Mucosa of stomach (tissue), 1 donor: ENCODE measurements around the gene AP1S1.

Experiments
- H3K27me3 ChIP-seq: one replicate; pipeline ENCODE4 v1.7.0; 2013; ENCODE audit warnings: mild to moderate bottlenecking, low read length; ENCODE audit not compliant: control insufficient read depth, insufficient read depth
- H3K36me3 ChIP-seq: one replicate; pipeline ENCODE4 v1.7.0; 2013; ENCODE audit warnings: low read length; ENCODE audit not compliant: control insufficient read depth, insufficient read depth
- H3K4me1 ChIP-seq: one replicate; pipeline ENCODE4 v1.7.0; 2013; ENCODE audit warnings: mild to moderate bottlenecking, low read length; ENCODE audit not compliant: control insufficient read depth, insufficient read depth
- H3K4me3 ChIP-seq: one replicate; pipeline ENCODE4 v1.7.0; 2013; ENCODE audit warnings: low read length
- H3K9ac ChIP-seq: one replicate; pipeline ENCODE4 v1.7.0; 2013; ENCODE audit warnings: mild to moderate bottlenecking, low read length, moderate library complexity
- H3K9me3 ChIP-seq: one replicate; pipeline ENCODE4 v1.7.0; 2013; ENCODE audit warnings: mild to moderate bottlenecking, low read length, moderate library complexity; ENCODE audit not compliant: control insufficient read depth
- donor health status: Pancreatic carcinoma.

The AP1S1 gene

GRCh38 chr7:101169838-101170551 lies 15.7 kb downstream of the AP1S1 start:
- Histone ChIP-seq H3K4me3 (no peak overlapping the region), H3K27me3 (peaks cover 95% of the 10 kb centered on the region), H3K9ac (no peak overlapping the region), H3K36me3 (no peaks in the 10 kb centered on the region), H3K9me3 (no peaks in the 10 kb centered on the region), H3K4me1 (peaks cover 42% of the 10 kb centered on the region)

GRCh38 chr7:101170617-101171441 lies 16.6 kb downstream of the AP1S1 start:
- H3K4me1 ChIP-seq: peaks cover 34% of the 10 kb centered on the region
- no peak overlapping the region for H3K9ac ChIP-seq

GRCh38 chr7:101171442-101171837 lies 17.2 kb downstream of the AP1S1 start:
- H3K4me1 ChIP-seq: peaks cover 31% of the 10 kb centered on the region
- H3K27me3 ChIP-seq: peaks cover 96% of the 10 kb centered on the region
- H3K36me3 ChIP-seq: no peaks in the 10 kb centered on the region
- H3K4me3 ChIP-seq: no peak overlapping the region
- H3K9ac ChIP-seq: no peak overlapping the region
- no peaks in the 10 kb centered on the region for H3K9me3 ChIP-seq

More at GRCh38 chr7:101170617-101171441, 16.6 kb downstream of the AP1S1 start:
- H3K4me3 ChIP-seq: no peak overlapping the region
- H3K9me3 ChIP-seq: no peaks in the 10 kb centered on the region
- peaks cover 97% of the 10 kb centered on the region for H3K27me3 ChIP-seq
- H3K36me3 ChIP-seq: no peaks in the 10 kb centered on the region

- Histone ChIP-seq H3K9me3 (no peaks in the 10 kb centered on the region), H3K4me1 (peaks cover 31% of the 10 kb centered on the region), H3K4me3 (no peak overlapping the region), H3K36me3 (no peaks in the 10 kb centered on the region), H3K27me3 (peaks cover 97% of the 10 kb centered on the region), H3K9ac (no peak overlapping the region)
Observed at GRCh38 chr7:101172005-101172853, 18.0 kb downstream of the AP1S1 start.

GRCh38 chr7:101172854-101173751 lies 18.8 kb downstream of the AP1S1 start:
- Histone ChIP-seq H3K4me1 (peaks cover 31% of the 10 kb centered on the region), H3K4me3 (no peak overlapping the region), H3K9me3 (no peaks in the 10 kb centered on the region), H3K9ac (no peak overlapping the region), H3K36me3 (no peaks in the 10 kb centered on the region), H3K27me3 (peaks cover 97% of the 10 kb centered on the region)

- H3K9ac ChIP-seq: no peak overlapping the region
- peaks cover 31% of the 10 kb centered on the region for H3K4me1 ChIP-seq
- no peaks in the 10 kb centered on the region for H3K36me3 ChIP-seq
- peaks cover 94% of the 10 kb centered on the region for H3K27me3 ChIP-seq
- no peak overlapping the region for H3K4me3 ChIP-seq
- no peaks in the 10 kb centered on the region for H3K9me3 ChIP-seq
Observed at GRCh38 chr7:101173752-101174244, 19.5 kb downstream of the AP1S1 start.

- peaks cover 34% of the 10 kb centered on the region for H3K4me1 ChIP-seq
- H3K9me3 ChIP-seq: no peaks in the 10 kb centered on the region
- no peak overlapping the region for H3K9ac ChIP-seq
- peaks cover 93% of the 10 kb centered on the region for H3K27me3 ChIP-seq
- H3K4me3 ChIP-seq: no peak overlapping the region
- H3K36me3 ChIP-seq: no peaks in the 10 kb centered on the region
Observed at GRCh38 chr7:101174322-101174854, 20.1 kb downstream of the AP1S1 start.

GRCh38 chr7:101175664-101176063 lies 21.4 kb downstream of the AP1S1 start:
- H3K4me1 ChIP-seq: peaks cover 31% of the 10 kb centered on the region
- no peak overlapping the region for H3K4me3 ChIP-seq
- no peak overlapping the region for H3K9ac ChIP-seq
- peaks cover 93% of the 10 kb centered on the region for H3K27me3 ChIP-seq
- no peaks in the 10 kb centered on the region for H3K9me3 ChIP-seq
- no peaks in the 10 kb centered on the region for H3K36me3 ChIP-seq

- Histone ChIP-seq H3K4me1 (peaks cover 27% of the 10 kb centered on the region), H3K4me3 (no peak overlapping the region), H3K9me3 (no peaks in the 10 kb centered on the region), H3K9ac (no peak overlapping the region), H3K27me3 (peaks cover 79% of the 10 kb centered on the region), H3K36me3 (no peaks in the 10 kb centered on the region)
Observed at GRCh38 chr7:101177644-101178043, 23.4 kb downstream of the AP1S1 start.

- Histone ChIP-seq H3K4me3 (no peak overlapping the region), H3K4me1 (peaks cover 14% of the 10 kb centered on the region), H3K36me3 (no peaks in the 10 kb centered on the region), H3K9ac (no peak overlapping the region), H3K27me3 (peaks cover 65% of the 10 kb centered on the region), H3K9me3 (no peaks in the 10 kb centered on the region)
Observed at GRCh38 chr7:101179117-101179516, 24.8 kb downstream of the AP1S1 start.

- Histone ChIP-seq H3K9ac (no peak overlapping the region), H3K27me3 (peaks cover 59% of the 10 kb centered on the region), H3K4me1 (peaks cover 10% of the 10 kb centered on the region), H3K9me3 (no peaks in the 10 kb centered on the region), H3K36me3 (no peaks in the 10 kb centered on the region), H3K4me3 (no peak overlapping the region)
Observed at GRCh38 chr7:101179713-101180112, 25.4 kb downstream of the AP1S1 start.
